Measurements from ENCODE around the gene PTPN23.

PTPN23 gene

DNA sequence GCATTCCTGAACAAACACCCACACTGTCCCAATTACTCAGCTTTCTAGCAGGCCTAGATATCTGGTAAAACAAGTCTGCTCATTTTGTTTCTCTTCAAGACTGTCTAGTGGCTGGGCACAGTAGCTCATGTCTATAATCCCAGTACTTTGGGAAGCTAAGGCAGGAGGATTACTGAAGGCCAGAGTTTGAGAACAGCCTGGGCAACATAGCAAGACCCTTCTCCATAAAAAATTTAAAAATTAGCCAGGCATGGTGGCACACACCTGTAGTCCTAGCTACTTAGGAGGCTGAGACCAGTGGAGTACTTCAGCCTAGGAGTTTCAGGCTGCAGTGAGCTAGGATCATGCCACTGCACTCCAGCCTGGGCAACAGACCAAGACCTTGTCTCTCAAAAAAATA lies 6.2 kb upstream of the PTPN23 start:
- DNase-seq (ENCODE audit: insufficient read length, low spot score): no peak
- TF ChIP-seq, protein P1, sequence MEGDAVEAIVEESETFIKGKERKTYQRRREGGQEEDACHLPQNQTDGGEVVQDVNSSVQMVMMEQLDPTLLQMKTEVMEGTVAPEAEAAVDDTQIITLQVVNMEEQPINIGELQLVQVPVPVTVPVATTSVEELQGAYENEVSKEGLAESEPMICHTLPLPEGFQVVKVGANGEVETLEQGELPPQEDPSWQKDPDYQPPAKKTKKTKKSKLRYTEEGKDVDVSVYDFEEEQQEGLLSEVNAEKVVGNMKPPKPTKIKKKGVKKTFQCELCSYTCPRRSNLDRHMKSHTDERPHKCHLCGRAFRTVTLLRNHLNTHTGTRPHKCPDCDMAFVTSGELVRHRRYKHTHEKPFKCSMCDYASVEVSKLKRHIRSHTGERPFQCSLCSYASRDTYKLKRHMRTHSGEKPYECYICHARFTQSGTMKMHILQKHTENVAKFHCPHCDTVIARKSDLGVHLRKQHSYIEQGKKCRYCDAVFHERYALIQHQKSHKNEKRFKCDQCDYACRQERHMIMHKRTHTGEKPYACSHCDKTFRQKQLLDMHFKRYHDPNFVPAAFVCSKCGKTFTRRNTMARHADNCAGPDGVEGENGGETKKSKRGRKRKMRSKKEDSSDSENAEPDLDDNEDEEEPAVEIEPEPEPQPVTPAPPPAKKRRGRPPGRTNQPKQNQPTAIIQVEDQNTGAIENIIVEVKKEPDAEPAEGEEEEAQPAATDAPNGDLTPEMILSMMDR (IDR thresholded peaks at IDR 0.05; ENCODE audit: insufficient read depth, missing control alignments): no peak
- no peak for FAIRE-seq

DNA sequence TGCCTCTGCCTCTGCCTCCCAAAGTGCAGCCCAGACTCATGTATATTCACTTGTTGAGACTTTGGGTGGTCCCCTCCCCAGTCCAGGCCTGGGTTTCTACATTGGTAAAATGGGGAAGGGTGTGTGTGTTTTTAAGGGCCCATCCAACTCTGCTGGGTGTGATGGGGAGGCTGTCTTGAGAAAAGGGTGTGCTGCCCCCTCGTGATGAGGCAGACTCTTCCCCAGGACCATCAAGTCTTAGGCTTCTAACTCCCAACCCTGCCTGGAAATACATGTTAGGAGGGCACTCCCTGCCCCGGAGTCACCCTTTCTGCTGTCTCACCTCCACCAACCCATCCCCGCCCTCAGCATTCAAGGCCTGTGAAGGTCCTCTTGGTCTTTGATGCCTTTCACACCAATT lies 4.4 kb upstream of the PTPN23 start:
- DNase-seq (ENCODE audit: insufficient read length, low spot score) (no peak), FAIRE-seq (no peak)
- TF ChIP-seq, protein P1 (IDR thresholded peaks at IDR 0.05; ENCODE audit: insufficient read depth, missing control alignments): no peak

DNA sequence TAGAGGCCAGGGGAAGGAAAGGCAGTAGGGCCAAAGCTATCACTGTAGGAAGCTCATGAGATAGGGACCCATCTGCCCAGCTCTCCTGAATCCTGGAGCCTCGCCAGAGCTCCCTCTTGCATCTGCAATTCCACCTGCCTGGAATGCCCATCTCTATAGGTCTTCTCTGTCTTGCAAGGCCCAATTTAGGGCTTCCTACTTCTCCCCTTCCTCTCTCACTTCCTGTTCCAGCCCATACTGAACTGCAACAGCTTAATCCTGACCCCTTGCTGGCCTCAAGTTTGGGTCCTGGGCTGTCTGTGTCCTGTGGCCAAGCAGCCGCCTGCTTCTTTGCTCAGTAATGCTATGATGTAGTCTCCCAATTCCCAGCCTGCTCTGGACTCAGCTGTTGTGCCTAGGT lies 3.6 kb upstream of the PTPN23 start:
- DNase-seq (ENCODE audit: insufficient read length, low spot score): no peak
- no peak for FAIRE-seq
- TF ChIP-seq, protein P1 (IDR thresholded peaks at IDR 0.05; ENCODE audit: insufficient read depth, missing control alignments): no peak

DNA sequence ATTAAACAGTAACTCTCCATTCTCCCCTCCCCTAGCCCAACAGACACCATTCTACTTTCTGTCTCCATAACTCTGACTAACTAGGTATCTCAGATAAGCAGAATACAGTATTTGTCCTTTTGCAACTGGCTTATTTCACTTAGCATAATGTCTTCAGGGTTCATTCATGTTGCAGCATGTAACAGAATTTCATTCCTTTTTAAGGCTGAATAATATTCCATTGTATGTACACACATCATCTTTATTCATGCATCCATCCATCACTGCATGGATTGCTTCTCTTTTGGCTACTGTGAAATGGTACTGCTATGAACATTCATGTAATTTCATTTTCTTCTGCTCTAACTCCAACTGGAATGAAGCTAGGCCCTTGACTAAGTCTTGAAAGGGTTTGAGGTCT lies 2.0 kb upstream of the PTPN23 start:
- FAIRE-seq: no peak
- TF ChIP-seq, protein P1 (IDR thresholded peaks at IDR 0.05; ENCODE audit: insufficient read depth, missing control alignments): no peak

DNA sequence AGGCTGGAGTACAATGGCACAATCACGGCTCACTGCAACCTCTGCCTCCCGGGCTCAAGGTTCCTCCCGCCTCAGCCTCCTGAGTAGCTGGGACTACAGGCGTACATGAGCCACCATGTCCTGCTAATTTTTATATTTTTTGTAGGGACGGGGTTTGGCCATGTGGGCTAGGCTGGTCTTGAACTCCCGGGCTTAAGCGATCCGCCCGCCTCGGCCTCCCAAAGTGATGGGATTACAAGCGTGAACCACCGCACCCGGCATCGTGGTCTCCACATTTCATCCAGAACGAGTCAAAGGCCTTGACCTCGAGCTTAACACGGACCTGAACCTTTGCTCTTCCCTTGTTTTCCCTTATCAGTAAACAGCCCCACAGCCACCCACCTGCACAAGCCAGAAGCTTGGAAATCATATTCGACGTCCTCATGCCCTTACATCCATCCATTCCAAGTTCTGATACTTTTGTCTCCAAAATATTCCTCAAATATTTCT lies 1.4 kb upstream of the PTPN23 start:
- DNase-seq (ENCODE audit: insufficient read length, low spot score) (no peak), FAIRE-seq (no peak)
- TF ChIP-seq, protein P1 (IDR thresholded peaks at IDR 0.05; ENCODE audit: insufficient read depth, missing control alignments): no peak

More for the DNA sequence above, 2.0 kb upstream of the PTPN23 start:
- no peak for DNase-seq (ENCODE audit: insufficient read length, low spot score)

DNA sequence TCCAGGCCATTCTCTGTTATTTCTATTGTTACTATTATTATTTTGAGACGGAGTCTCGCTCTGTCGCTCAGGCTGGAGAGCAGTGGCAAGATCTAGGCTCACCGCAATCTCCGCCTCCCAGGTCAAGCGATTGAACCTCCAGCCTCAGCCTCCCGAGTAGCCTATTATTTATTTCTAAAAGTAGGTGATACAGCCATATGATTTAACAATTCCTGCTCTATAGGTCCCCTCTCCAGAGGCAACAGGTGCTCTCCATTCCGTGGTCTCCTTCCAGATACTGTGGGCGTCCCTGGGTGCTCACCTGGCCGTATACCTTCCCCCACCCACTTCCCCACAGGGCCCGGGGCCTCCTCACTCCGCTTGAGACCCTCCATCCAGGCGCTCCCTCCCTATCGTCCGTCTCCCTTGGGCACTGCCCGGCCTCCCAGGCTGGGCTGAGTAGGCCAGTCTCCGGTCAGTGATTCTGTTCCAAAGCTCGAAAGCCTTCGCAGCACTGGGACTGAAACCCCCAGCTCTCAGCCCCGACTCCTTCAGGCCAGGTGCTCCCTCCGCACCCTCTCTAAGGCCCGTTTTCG lies 708 bp upstream of the PTPN23 start:
- no peak for DNase-seq (ENCODE audit: insufficient read length, low spot score)
- FAIRE-seq: no peak
- TF ChIP-seq, protein P1 (IDR thresholded peaks at IDR 0.05; ENCODE audit: insufficient read depth, missing control alignments): no peak

DNA sequence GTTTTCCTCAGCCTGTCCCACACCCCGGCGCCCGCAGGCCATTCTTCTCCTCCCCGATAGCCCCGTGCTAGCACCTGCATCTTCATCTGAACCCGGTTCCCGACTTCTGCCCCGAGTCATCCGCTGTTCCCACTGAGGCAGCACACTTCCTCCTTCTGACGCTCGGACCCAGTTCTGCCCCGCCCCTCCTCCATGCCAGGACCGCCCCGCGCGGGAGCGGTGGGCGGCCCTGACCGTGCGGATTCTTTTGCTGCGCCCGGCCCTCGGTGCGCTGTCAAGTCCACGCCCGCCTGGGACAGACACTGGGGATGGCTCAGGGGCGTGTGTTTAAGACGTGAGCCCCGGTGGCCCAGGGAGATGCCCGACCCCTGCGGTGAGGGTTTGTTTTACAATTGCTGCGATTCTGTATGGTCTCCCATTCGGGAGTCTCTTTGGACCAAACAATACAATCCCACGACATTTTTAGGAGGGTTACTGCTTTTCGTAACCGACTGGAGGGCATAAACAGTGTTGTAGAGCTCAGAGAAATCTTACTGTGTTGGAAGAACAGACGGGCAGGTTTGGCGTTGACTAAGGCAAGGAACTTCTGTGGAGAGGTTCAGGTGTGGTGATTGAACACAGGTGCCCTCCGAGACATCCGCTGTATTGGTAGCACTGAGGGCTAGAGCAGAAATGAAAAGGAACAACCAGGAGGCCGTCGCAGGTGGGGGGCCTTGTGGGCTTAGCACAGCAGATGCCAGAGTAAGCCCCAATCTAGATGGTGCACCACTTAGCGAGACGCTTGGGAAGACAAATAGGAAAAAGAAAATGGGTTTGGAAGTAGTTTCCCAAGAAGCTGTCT lies 716 bp downstream of the PTPN23 start:
- FAIRE-seq: no peak
- peak; percentile 86 for DNase-seq (ENCODE audit: insufficient read length, low spot score)
- TF ChIP-seq, protein P1 (IDR thresholded peaks at IDR 0.05; ENCODE audit: insufficient read depth, missing control alignments): no peak

Data from D721Med (cell line).